Karpas-422 (cell line): ENCODE data around the gene SLC25A21. TPM values are rescaled to one million over a fixed set of nuclear protein-coding genes. Genes with fewer than 3 reads are reported as not detected.

ENCODE experiments used
- DNase-seq: peaks from one replicate; pipeline ENCODE4 v3.0.0-alpha.2; 2015
- H2AFZ ChIP-seq: fragments of 200-600 bp; sonication (generic); 2 replicates; pipeline ENCODE4 v1.6.1; 2014; ENCODE audit warnings: antibody characterized with exemption, low read length, mixed read lengths
- H3K27ac ChIP-seq: fragments of 200-600 bp; sonication (generic); 2 replicates; pipeline ENCODE4 v1.5.1; 2014; ENCODE audit warnings: mild to moderate bottlenecking, low read length, moderate library complexity
- H3K27me3 ChIP-seq: fragments of 200-600 bp; sonication (generic); 2 replicates; pipeline ENCODE4 v1.6.1; 2014; ENCODE audit warnings: low read length, mixed read lengths
- H3K36me3 ChIP-seq: fragments of 200-600 bp; sonication (generic); 2 replicates; pipeline ENCODE4 v1.6.1; 2014; ENCODE audit warnings: low read length, mixed read lengths; ENCODE audit not compliant: insufficient read depth
- H3K4me1 ChIP-seq: fragments of 200-600 bp; sonication (generic); 2 replicates; pipeline ENCODE4 v1.6.1; 2014; ENCODE audit warnings: mild to moderate bottlenecking, low read length, mixed read lengths
- H3K4me2 ChIP-seq: fragments of 200-600 bp; sonication (generic); 2 replicates; pipeline ENCODE4 v1.6.1; 2014; ENCODE audit warnings: low read length, low read depth, mild to moderate bottlenecking; ENCODE audit not compliant: poor library complexity, severe bottlenecking
- H3K4me3 ChIP-seq: fragments of 200-600 bp; sonication (generic); 2 replicates; pipeline ENCODE4 v1.5.1; 2014; ENCODE audit warnings: mild to moderate bottlenecking, antibody characterized with exemption, low read length, mixed read lengths
- H3K79me2 ChIP-seq: fragments of 200-600 bp; sonication (generic); 2 replicates; pipeline ENCODE4 v1.6.1; 2014; ENCODE audit warnings: mild to moderate bottlenecking, low read length, mixed read lengths
- H3K9ac ChIP-seq: fragments of 200-600 bp; sonication (generic); 2 replicates; pipeline ENCODE4 v1.6.0; 2014; ENCODE audit warnings: low read length
- H3K9me2 ChIP-seq: fragments of 200-600 bp; sonication (generic), shearing (Covaris generic); replicated peaks from 2 replicates; pipeline ENCODE4 v1.6.0; 2014; ENCODE audit warnings: mild to moderate bottlenecking, low read length, moderate library complexity; ENCODE audit not compliant: insufficient read depth
- H3K9me3 ChIP-seq: fragments of 300-700, 200-600 bp; sonication (generic); 2 replicates; pipeline ENCODE4 v1.6.1; 2014; ENCODE audit warnings: low read length, mixed read lengths
- H4K20me1 ChIP-seq: fragments of 200-600 bp; sonication (generic); 2 replicates; pipeline ENCODE4 v1.6.1; 2014; ENCODE audit warnings: mild to moderate bottlenecking, antibody characterized with exemption, low read length, low read depth; ENCODE audit not compliant: insufficient read depth
- total RNA-seq: library from RNA; depleted of rRNA; stranded (reverse); fragments of >200 nt; shearing (Covaris generic); gene quantifications from 2 replicates; pipeline ENCODE4 v1.2.3, GENCODE V29; 2014; ENCODE audit warnings: low replicate concordance

The SLC25A21 gene
- total RNA-seq, 1 experiment from 2014 or later, result 1.5 TPM

- Histone ChIP-seq H3K36me3 (no peaks in the 10 kb centered on the region), H2AFZ (no peak overlapping the region), H4K20me1 (no peaks in the 10 kb centered on the region), H3K4me2 (no peak overlapping the region), H3K27me3 (no peaks in the 10 kb centered on the region), H3K4me3 (no peak overlapping the region), H3K79me2 (no peaks in the 10 kb centered on the region), H3K27ac (no peak overlapping the region), H3K4me1 (peaks cover 11% of the 10 kb centered on the region), H3K9ac (no peak overlapping the region), H3K9me3 (peaks cover 6% of the 10 kb centered on the region), H3K9me2 (no peaks in the 10 kb centered on the region)
- DNase-seq, result peak; percentile 82
Measured at GRCh38 chr14:36747411-36748184, 424.8 kb downstream of the SLC25A21 start.

- H3K9me2 ChIP-seq, result no peaks in the 10 kb centered on the region
- H4K20me1 ChIP-seq, result no peaks in the 10 kb centered on the region
- H3K9me3 ChIP-seq, result no peaks in the 10 kb centered on the region
- DNase-seq, result no peak
- H3K4me2 ChIP-seq, result no peak overlapping the region
- H3K27me3 ChIP-seq, result no peaks in the 10 kb centered on the region
- no peak overlapping the region for H3K27ac ChIP-seq
- H2AFZ ChIP-seq, result no peak overlapping the region
- no peaks in the 10 kb centered on the region for H3K79me2 ChIP-seq
- H3K4me1 ChIP-seq, result peaks cover 15% of the 10 kb centered on the region
- no peak overlapping the region for H3K4me3 ChIP-seq
- H3K36me3 ChIP-seq, result no peaks in the 10 kb centered on the region
- no peak overlapping the region for H3K9ac ChIP-seq
Measured at GRCh38 chr14:36746872-36747271, 425.5 kb downstream of the SLC25A21 start.

GRCh38 chr14:36741858-36742257 lies 430.5 kb downstream of the SLC25A21 start:
- H3K36me3 ChIP-seq, result no peaks in the 10 kb centered on the region
- H3K9ac ChIP-seq, result no peak overlapping the region
- H3K79me2 ChIP-seq, result no peaks in the 10 kb centered on the region
- peak overlapping the region; percentile 4 for H3K4me2 ChIP-seq
- no peak overlapping the region for H3K4me3 ChIP-seq
- no peaks in the 10 kb centered on the region for H3K27me3 ChIP-seq
- H3K4me1 ChIP-seq, result peaks cover 7% of the 10 kb centered on the region
- H3K27ac ChIP-seq, result no peak overlapping the region
- H3K9me2 ChIP-seq, result no peaks in the 10 kb centered on the region
- H2AFZ ChIP-seq, result 0 out of 2 replicates have a peak overlapping the region, but pooled peaks have one; percentile 18
- no peaks in the 10 kb centered on the region for H4K20me1 ChIP-seq
- DNase-seq, result no peak
- no peaks in the 10 kb centered on the region for H3K9me3 ChIP-seq

GRCh38 chr14:36738269-36738668 lies 434.1 kb downstream of the SLC25A21 start:
- Histone ChIP-seq H3K27ac (no peak overlapping the region), H3K9me2 (no peaks in the 10 kb centered on the region), H3K9me3 (no peaks in the 10 kb centered on the region), H3K27me3 (no peaks in the 10 kb centered on the region), H3K9ac (no peak overlapping the region), H3K36me3 (no peaks in the 10 kb centered on the region), H3K4me3 (no peak overlapping the region), H3K4me2 (no peak overlapping the region), H2AFZ (no peak overlapping the region), H3K4me1 (peaks cover 11% of the 10 kb centered on the region), H4K20me1 (no peaks in the 10 kb centered on the region), H3K79me2 (no peaks in the 10 kb centered on the region)
- no peak for DNase-seq

- Histone ChIP-seq H2AFZ (no peak overlapping the region), H3K9ac (no peak overlapping the region), H3K4me2 (no peak overlapping the region), H3K36me3 (no peaks in the 10 kb centered on the region), H3K9me2 (no peaks in the 10 kb centered on the region), H3K4me1 (peaks cover 12% of the 10 kb centered on the region), H3K4me3 (no peak overlapping the region), H3K9me3 (no peaks in the 10 kb centered on the region), H4K20me1 (no peaks in the 10 kb centered on the region), H3K27me3 (no peaks in the 10 kb centered on the region), H3K27ac (no peak overlapping the region), H3K79me2 (no peaks in the 10 kb centered on the region)
- DNase-seq, result no peak
Measured at GRCh38 chr14:36726128-36726527, 446.3 kb downstream of the SLC25A21 start.

GRCh38 chr14:36724162-36724561 lies 448.2 kb downstream of the SLC25A21 start:
- H3K36me3 ChIP-seq, result no peaks in the 10 kb centered on the region
- H3K4me1 ChIP-seq, result peaks cover 26% of the 10 kb centered on the region

GRCh38 chr14:36723530-36723929 lies 448.9 kb downstream of the SLC25A21 start:
- DNase-seq, result no peak
- H2AFZ ChIP-seq, result no peak overlapping the region
- no peak overlapping the region for H3K4me2 ChIP-seq
- no peaks in the 10 kb centered on the region for H3K79me2 ChIP-seq
- H3K4me3 ChIP-seq, result no peak overlapping the region
- H3K27ac ChIP-seq, result no peak overlapping the region
- H3K9me3 ChIP-seq, result no peaks in the 10 kb centered on the region
- no peaks in the 10 kb centered on the region; the same call in 1 of the 2 replicates for H3K9me2 ChIP-seq
- H3K27me3 ChIP-seq, result peaks cover 5% of the 10 kb centered on the region; the same call in 1 of the 2 replicates
- H3K36me3 ChIP-seq, result no peaks in the 10 kb centered on the region
- peaks cover 26% of the 10 kb centered on the region for H3K4me1 ChIP-seq
- H3K9ac ChIP-seq, result no peak overlapping the region
- no peaks in the 10 kb centered on the region for H4K20me1 ChIP-seq

More at GRCh38 chr14:36724162-36724561, 448.2 kb downstream of the SLC25A21 start:
- Histone ChIP-seq H3K79me2 (no peaks in the 10 kb centered on the region), H2AFZ (no peak overlapping the region), H4K20me1 (no peaks in the 10 kb centered on the region), H3K27me3 (peaks cover 5% of the 10 kb centered on the region; the same call in 1 of the 2 replicates), H3K4me2 (no peak overlapping the region), H3K4me3 (no peak overlapping the region), H3K27ac (no peak overlapping the region), H3K9me2 (no peaks in the 10 kb centered on the region), H3K9me3 (no peaks in the 10 kb centered on the region), H3K9ac (no peak overlapping the region)
- DNase-seq, result no peak

GRCh38 chr14:36721877-36722276 lies 450.5 kb downstream of the SLC25A21 start:
- no peak overlapping the region for H3K4me3 ChIP-seq
- H3K9me2 ChIP-seq, result no peaks in the 10 kb centered on the region; the same call in 1 of the 2 replicates
- H3K9ac ChIP-seq, result no peak overlapping the region
- H3K27me3 ChIP-seq, result peaks cover 5% of the 10 kb centered on the region; the same call in 1 of the 2 replicates
- no peaks in the 10 kb centered on the region for H3K36me3 ChIP-seq
- H3K79me2 ChIP-seq, result no peaks in the 10 kb centered on the region
- H3K4me1 ChIP-seq, result peaks cover 22% of the 10 kb centered on the region
- no peak overlapping the region for H3K27ac ChIP-seq
- H3K9me3 ChIP-seq, result no peaks in the 10 kb centered on the region
- H2AFZ ChIP-seq, result no peak overlapping the region
- no peaks in the 10 kb centered on the region for H4K20me1 ChIP-seq
- H3K4me2 ChIP-seq, result no peak overlapping the region
- DNase-seq, result no peak
